B cell (primary cell): Measurements from ENCODE around the gene OGT.

Experiments
- CTCF ChIP-seq: fragments of 200-600 bp; IDR thresholded peaks from one replicate; pipeline ENCODE4 v1.8.0; 2022; ENCODE audit warnings: antibody characterized with exemption, mild to moderate bottlenecking
- EZH2 ChIP-seq: IDR thresholded peaks from 2 replicates; pipeline ENCODE4 v1.6.1; 2012; ENCODE audit warnings: borderline replicate concordance, low read depth, mild to moderate bottlenecking, moderate library complexity, low read length; ENCODE audit not compliant: insufficient read depth, poor library complexity, severe bottlenecking

- TF ChIP-seq CTCF (no peak), EZH2 (no peak)
Measured at GRCh38 chrX:71565474-71566041, 32.7 kb downstream of the OGT start.
